COLO668 (cell line): Measurements from ENCODE around the gene EPHA10.
"Not testable (repeated sequence)": the region's sequence is repeated elsewhere in the genome, so short reads cannot be mapped to it uniquely, and the experiment has no call there.

Experiments
- DNase-seq: peaks from one replicate; lab custom pipeline; 2025; ENCODE audit not compliant: unreplicated experiment; lab: John Stamatoyannopoulos, UW

Gene EPHA10

GRCh38 chr1:37737975-37738374, 26.9 kb downstream of the EPHA10 start:
- DNase-seq, result not testable (repeated sequence)

GRCh38 chr1:37734629-37735591, 30.0 kb downstream of the EPHA10 start:
- no peak for DNase-seq

GRCh38 chr1:37732111-37732780, 32.7 kb downstream of the EPHA10 start:
- DNase-seq, result no peak

- no peak for DNase-seq
Observed at GRCh38 chr1:37731312-37732019, 33.5 kb downstream of the EPHA10 start.

- DNase-seq, result no peak
Observed at GRCh38 chr1:37730376-37730775, 34.5 kb downstream of the EPHA10 start.

GRCh38 chr1:37728416-37728815, 36.5 kb downstream of the EPHA10 start:
- DNase-seq, result no peak

- no peak for DNase-seq
Observed at GRCh38 chr1:37726751-37727585, 38.0 kb downstream of the EPHA10 start.

GRCh38 chr1:37725851-37726613, 38.9 kb downstream of the EPHA10 start:
- no peak for DNase-seq

GRCh38 chr1:37724575-37724974, 40.3 kb downstream of the EPHA10 start:
- DNase-seq, result no peak

GRCh38 chr1:37723390-37724078, 41.4 kb downstream of the EPHA10 start:
- no peak for DNase-seq

- DNase-seq, result no peak
Observed at GRCh38 chr1:37723072-37723389, 41.9 kb downstream of the EPHA10 start.

GRCh38 chr1:37722181-37723071, 42.5 kb downstream of the EPHA10 start:
- no peak for DNase-seq

- DNase-seq, result no peak
Observed at GRCh38 chr1:37721565-37721964, 43.4 kb downstream of the EPHA10 start.

GRCh38 chr1:37720231-37721130, 44.4 kb downstream of the EPHA10 start:
- no peak for DNase-seq

- DNase-seq, result no peak
Observed at GRCh38 chr1:37719572-37720195, 45.2 kb downstream of the EPHA10 start.

- DNase-seq, result no peak
Observed at GRCh38 chr1:37718901-37719571, 45.9 kb downstream of the EPHA10 start.
